Prostate gland (tissue), 2 donors: ENCODE data around the gene EIF5A2. TPM values are rescaled to one million over a fixed set of nuclear protein-coding genes. Genes with fewer than 3 reads are reported as not detected.
"Not testable (repeated sequence)": the region's sequence is repeated elsewhere in the genome, so short reads cannot be mapped to it uniquely, and the experiment has no call there.

ENCODE experiments used
- DNase-seq: peaks from one replicate; pipeline ENCODE4 v3.0.0-alpha.2; 2019; ENCODE audit warnings: low spot score
- H3K27ac ChIP-seq, 2 donors: fragments of 200-600 bp; sonication (generic); 2 replicates each; pipeline ENCODE4 v1.5.1; 2017 to 2019
- H3K27me3 ChIP-seq: fragments of 200-600 bp; sonication (generic); replicated peaks from 2 replicates; pipeline ENCODE4 v1.5.1; 2019; ENCODE audit not compliant: insufficient read depth
- H3K36me3 ChIP-seq, 2 donors: fragments of 200-600 bp; sonication (generic); 1 replicate in 1 of 2; 2 replicates in 1 of 2; pipeline versions ENCODE4 v1.5.1 to v1.8.1; 2017 to 2019
- H3K4me1 ChIP-seq: fragments of 200-600 bp; sonication (generic); replicated peaks from 2 replicates; pipeline ENCODE4 v1.5.1; 2019
- H3K4me3 ChIP-seq, 2 donors: fragments of 200-600 bp; sonication (generic); 2 replicates each; pipeline ENCODE4 v1.5.1; 2017 to 2019
- H3K9me3 ChIP-seq: fragments of 200-600 bp; sonication (generic); 2 replicates; pipeline ENCODE4 v1.5.1; 2017
- CTCF ChIP-seq, 4 experiments: fragments of 200-600 bp in 2 of 4; fragments of 450-650 bp in 2 of 4; sonication (generic) in 2 of 4; IDR thresholded peaks; 1 replicate in 3 of 4; 2 replicates in 1 of 4; pipeline ENCODE4 v1.5.1; 2016 to 2019; ENCODE audit warnings: antibody characterized with exemption in 4 of 4, mild to moderate bottlenecking in 2 of 4, moderate library complexity in 2 of 4
- POLR2A ChIP-seq: fragments of 450-650 bp; IDR thresholded peaks from one replicate; pipeline ENCODE4 v1.6.1; 2016; ENCODE audit warnings: antibody characterized with exemption, mild to moderate bottlenecking
- POLR2AphosphoS5 ChIP-seq: sonication (generic); formaldehyde crosslinking; IDR thresholded peaks from one replicate; pipeline ENCODE4 v1.6.1; 2017; ENCODE audit warnings: antibody characterized with exemption
- WGBS: methylation state at CpG from one replicate; pipeline ENCODE4 v1.1.5; 2018; 5-methylcytosine and 5-hydroxymethylcytosine counted together
- intact Hi-C: fragments of 100-400 bp; cut with DNase I; formaldehyde crosslinking; loops from one replicate; pipeline ENCODE4 v1.14.2; 2022
- total RNA-seq, 2 donors: library from RNA; depleted of rRNA; stranded (reverse); fragments of >200 nt; gene quantifications; one replicate each; pipeline ENCODE4 v1.1.0, GENCODE V29; 2016

Gene EIF5A2
- total RNA-seq, 2 donors from 2014 or later = 1.3 to 3.1 TPM

GRCh38 chr3:170947018-170947769, 38.8 kb upstream of the EIF5A2 start:
- Histone ChIP-seq H3K9me3 (no peaks in the 10 kb centered on the region), H3K27ac (no peak overlapping the region), H3K4me1 (no peaks in the 10 kb centered on the region), H3K36me3 (no peaks in the 10 kb centered on the region), H3K4me3 (no peak overlapping the region), H3K27me3 (no peaks in the 10 kb centered on the region)
- WGBS = 96% methylated on average over 22 of the region's 25 CpGs
- intact Hi-C loops = no loop called here
- DNase-seq = no peak
- TF ChIP-seq POLR2A (no peak), CTCF (IDR thresholded peaks at IDR 0.05) (no peak), POLR2AphosphoS5 (no peak)

GRCh38 chr3:170942011-170942410, 33.6 kb upstream of the EIF5A2 start:
- intact Hi-C loops = no loop called here
- Histone ChIP-seq H3K27ac (no peak overlapping the region), H3K4me1 (no peaks in the 10 kb centered on the region), H3K27me3 (no peaks in the 10 kb centered on the region), H3K36me3 (no peaks in the 10 kb centered on the region), H3K9me3 (peaks cover 3% of the 10 kb centered on the region), H3K4me3 (no peak overlapping the region)
- no peak for TF ChIP-seq POLR2A
- no peak for TF ChIP-seq CTCF (IDR thresholded peaks at IDR 0.05)
- no peak for TF ChIP-seq POLR2AphosphoS5
- DNase-seq = no peak

- Histone ChIP-seq H3K9me3 (peaks cover 3% of the 10 kb centered on the region), H3K36me3 (no peaks in the 10 kb centered on the region), H3K27me3 (no peaks in the 10 kb centered on the region), H3K4me3 (no peak overlapping the region), H3K4me1 (no peaks in the 10 kb centered on the region), H3K27ac (no peak overlapping the region)
- no peak for DNase-seq
- 40% methylated on average over 1 of the region's 1 CpG for WGBS
- intact Hi-C loops = no loop called here
- TF ChIP-seq CTCF (IDR thresholded peaks at IDR 0.05) (no peak), POLR2AphosphoS5 (no peak), POLR2A (no peak)
These were observed 33.1 kb upstream of the EIF5A2 start for GRCh38 chr3:170941551-170941950.

GRCh38 chr3:170933039-170933438, 24.6 kb upstream of the EIF5A2 start:
- H3K27ac ChIP-seq, H3K4me1 ChIP-seq, H3K36me3 ChIP-seq, DNase-seq, H3K4me3 ChIP-seq, H3K9me3 ChIP-seq, H3K27me3 ChIP-seq, intact Hi-C loops: not testable (repeated sequence)
- WGBS = 96% methylated on average over 4 of the region's 4 CpGs

GRCh38 chr3:170923553-170923952, 15.1 kb upstream of the EIF5A2 start:
- H3K27me3 ChIP-seq, H3K4me3 ChIP-seq, H3K36me3 ChIP-seq, DNase-seq, H3K4me1 ChIP-seq, H3K9me3 ChIP-seq, H3K27ac ChIP-seq, intact Hi-C loops: not testable (repeated sequence)
- WGBS = 92% methylated on average over 23 of the region's 27 CpGs

- 84% methylated on average over 4 of the region's 4 CpGs for WGBS
- H3K27ac ChIP-seq = no peak overlapping the region
- H3K36me3 ChIP-seq = no peaks in the 10 kb centered on the region
- no peak overlapping the region for H3K4me3 ChIP-seq
- no peak for TF ChIP-seq POLR2A
- no peak for TF ChIP-seq CTCF (IDR thresholded peaks at IDR 0.05)
- no peak for TF ChIP-seq POLR2AphosphoS5
- no peaks in the 10 kb centered on the region for H3K4me1 ChIP-seq
- H3K27me3 ChIP-seq = no peaks in the 10 kb centered on the region
- DNase-seq = no peak
- no peaks in the 10 kb centered on the region for H3K9me3 ChIP-seq
- intact Hi-C loops = no loop called here
These were observed 10.3 kb upstream of the EIF5A2 start for GRCh38 chr3:170918715-170919114.
